ENCODE data around the gene FRAS1.

FRAS1 gene

DNA sequence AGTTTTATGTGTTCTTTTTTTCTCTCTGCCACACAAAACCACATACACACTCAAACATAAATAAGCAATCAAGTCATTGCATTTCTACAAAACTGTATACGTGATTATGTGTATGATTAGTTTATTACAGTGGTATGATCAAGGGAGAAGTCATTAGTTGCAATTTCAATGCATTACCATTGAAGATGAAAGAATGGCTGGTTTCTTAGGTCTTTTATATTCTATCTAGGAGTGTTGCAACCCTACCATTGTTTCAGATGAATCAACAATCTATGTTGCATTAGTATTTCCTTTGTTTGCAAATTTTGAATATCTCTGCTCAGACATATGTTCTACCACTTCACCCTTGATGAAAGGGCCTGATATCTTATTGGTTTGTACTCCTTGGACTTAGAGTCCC is 501.3 kb downstream of the FRAS1 start:
- no peak overlapping the region for H2AFZ ChIP-seq (ENCODE audit: low read depth, low read length)
- H3K4me3 ChIP-seq (ENCODE audit: low read length), result no peak overlapping the region
- H3K9me3 ChIP-seq (ENCODE audit: low read length), result no peaks in the 10 kb centered on the region
- H3K4me1 ChIP-seq (ENCODE audit: insufficient read depth, low read length), result no peaks in the 10 kb centered on the region
- no peaks in the 10 kb centered on the region for H3K27me3 ChIP-seq (ENCODE audit: insufficient read depth, low read length)
- no peaks in the 10 kb centered on the region for H3K36me3 ChIP-seq (ENCODE audit: insufficient read depth, low read length)

DNA sequence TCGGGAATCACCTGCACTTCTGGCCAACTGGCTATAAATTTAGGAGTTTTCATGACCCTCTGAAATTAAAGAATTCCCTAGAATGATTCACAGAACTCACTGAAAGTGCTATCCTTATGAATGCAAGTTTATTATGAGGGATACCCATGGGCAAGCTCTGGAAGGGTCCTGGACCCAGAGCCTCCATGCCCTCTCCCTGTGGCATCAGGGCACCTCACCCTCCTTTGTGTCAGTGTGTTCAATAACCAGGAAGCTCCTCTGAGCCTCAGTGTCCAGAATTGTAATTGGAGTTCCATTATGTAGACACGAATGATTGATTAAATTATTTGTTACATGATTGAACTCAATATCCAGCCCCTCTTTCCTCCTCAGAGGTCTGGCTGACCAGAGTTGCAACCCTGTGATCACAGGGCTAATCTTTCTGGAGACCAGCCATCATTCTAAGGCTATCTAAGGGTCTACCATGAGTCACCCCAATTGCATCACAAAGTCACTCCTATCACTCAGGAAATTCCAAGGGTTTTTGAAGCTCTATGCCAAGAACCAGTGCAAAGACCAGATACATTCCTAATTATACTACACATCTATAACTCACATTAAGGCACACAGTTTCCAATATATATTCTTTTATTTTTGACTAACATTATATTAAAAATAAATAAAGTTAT is 503.3 kb downstream of the FRAS1 start:
- H2AFZ ChIP-seq (ENCODE audit: low read depth, low read length), result no peak overlapping the region
- H3K36me3 ChIP-seq (ENCODE audit: insufficient read depth, low read length), result no peaks in the 10 kb centered on the region
- H3K27me3 ChIP-seq (ENCODE audit: insufficient read depth, low read length), result no peaks in the 10 kb centered on the region
- H3K4me1 ChIP-seq (ENCODE audit: insufficient read depth, low read length), result no peaks in the 10 kb centered on the region
- no peaks in the 10 kb centered on the region for H3K9me3 ChIP-seq (ENCODE audit: low read length)
- no peak overlapping the region for H3K4me3 ChIP-seq (ENCODE audit: low read length)

DNA sequence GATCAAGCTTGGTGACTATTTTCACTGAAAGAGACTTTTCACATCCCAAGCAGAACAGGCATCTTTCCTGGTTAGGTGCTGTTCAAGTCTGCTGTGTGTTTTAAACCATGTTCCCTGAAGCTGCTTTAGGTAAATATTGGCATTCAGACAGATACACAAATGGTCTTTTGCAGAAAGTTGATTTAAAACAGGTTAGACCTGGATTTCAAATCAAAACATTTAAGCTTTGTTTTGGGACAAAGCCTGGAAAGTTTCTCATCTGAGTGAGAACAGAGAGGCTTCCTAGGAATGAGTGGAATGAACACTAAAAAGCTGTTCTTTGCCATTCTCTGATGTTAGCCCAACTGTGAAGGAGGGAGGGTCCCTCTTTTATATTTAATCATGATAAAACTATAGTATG is 504.6 kb downstream of the FRAS1 start:
- no peak overlapping the region for H3K4me3 ChIP-seq (ENCODE audit: low read length)
- H3K36me3 ChIP-seq (ENCODE audit: insufficient read depth, low read length), result no peaks in the 10 kb centered on the region
- no peak overlapping the region for H2AFZ ChIP-seq (ENCODE audit: low read depth, low read length)
- H3K4me1 ChIP-seq (ENCODE audit: insufficient read depth, low read length), result peaks cover 9% of the 10 kb centered on the region
- H3K9me3 ChIP-seq (ENCODE audit: low read length), result no peaks in the 10 kb centered on the region
- no peaks in the 10 kb centered on the region for H3K27me3 ChIP-seq (ENCODE audit: insufficient read depth, low read length)

DNA sequence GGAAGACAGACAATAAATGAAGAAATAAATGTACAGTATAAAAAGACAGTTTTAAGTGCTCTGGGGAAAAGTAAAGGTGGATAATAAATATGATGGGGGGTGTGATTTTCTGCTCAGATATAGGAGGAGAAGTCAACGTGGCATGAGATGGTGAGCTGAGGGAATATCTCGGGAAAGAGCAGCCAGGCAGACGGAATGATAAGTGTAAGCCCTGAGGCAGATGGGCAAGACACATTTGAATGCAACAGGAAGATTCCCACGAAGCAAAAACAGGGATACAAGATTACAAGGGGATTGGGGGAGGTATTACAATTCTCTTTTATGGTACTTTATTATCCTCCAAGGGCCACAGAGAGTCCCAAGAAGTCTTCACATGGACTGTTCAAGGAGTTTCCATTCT is 505.6 kb downstream of the FRAS1 start:
- H3K36me3 ChIP-seq (ENCODE audit: insufficient read depth, low read length), result no peaks in the 10 kb centered on the region
- no peak overlapping the region for H2AFZ ChIP-seq (ENCODE audit: low read depth, low read length)
- H3K27me3 ChIP-seq (ENCODE audit: insufficient read depth, low read length), result no peaks in the 10 kb centered on the region
- peaks cover 11% of the 10 kb centered on the region for H3K4me1 ChIP-seq (ENCODE audit: insufficient read depth, low read length)
- H3K4me3 ChIP-seq (ENCODE audit: low read length), result no peak overlapping the region
- H3K9me3 ChIP-seq (ENCODE audit: low read length), result no peaks in the 10 kb centered on the region

DNA sequence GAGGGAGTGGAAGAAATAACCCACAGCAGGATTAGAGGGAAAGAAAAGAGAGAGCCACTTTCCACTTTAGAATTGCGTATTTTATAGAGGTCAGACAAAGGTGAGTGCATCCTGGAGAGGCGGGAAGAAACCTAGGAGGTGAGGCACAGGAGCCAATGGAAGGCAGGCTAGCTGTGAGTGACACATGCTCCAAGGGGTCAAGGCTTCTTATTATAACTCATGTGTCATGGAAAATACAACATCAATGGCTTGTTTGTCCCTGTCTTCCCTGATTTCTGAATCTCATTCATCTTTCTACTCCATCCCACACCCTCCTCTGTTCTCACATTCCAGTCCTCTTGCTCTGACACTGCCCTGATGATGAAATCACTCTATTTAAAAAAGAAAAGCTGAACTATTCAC is 508.8 kb downstream of the FRAS1 start:
- H3K36me3 ChIP-seq (ENCODE audit: insufficient read depth, low read length), result no peaks in the 10 kb centered on the region
- no peaks in the 10 kb centered on the region for H3K27me3 ChIP-seq (ENCODE audit: insufficient read depth, low read length)
- H3K9me3 ChIP-seq (ENCODE audit: low read length), result no peaks in the 10 kb centered on the region
- no peak overlapping the region for H3K4me3 ChIP-seq (ENCODE audit: low read length)
- H2AFZ ChIP-seq (ENCODE audit: low read depth, low read length), result no peak overlapping the region
- H3K4me1 ChIP-seq (ENCODE audit: insufficient read depth, low read length), result peaks cover 11% of the 10 kb centered on the region

DNA sequence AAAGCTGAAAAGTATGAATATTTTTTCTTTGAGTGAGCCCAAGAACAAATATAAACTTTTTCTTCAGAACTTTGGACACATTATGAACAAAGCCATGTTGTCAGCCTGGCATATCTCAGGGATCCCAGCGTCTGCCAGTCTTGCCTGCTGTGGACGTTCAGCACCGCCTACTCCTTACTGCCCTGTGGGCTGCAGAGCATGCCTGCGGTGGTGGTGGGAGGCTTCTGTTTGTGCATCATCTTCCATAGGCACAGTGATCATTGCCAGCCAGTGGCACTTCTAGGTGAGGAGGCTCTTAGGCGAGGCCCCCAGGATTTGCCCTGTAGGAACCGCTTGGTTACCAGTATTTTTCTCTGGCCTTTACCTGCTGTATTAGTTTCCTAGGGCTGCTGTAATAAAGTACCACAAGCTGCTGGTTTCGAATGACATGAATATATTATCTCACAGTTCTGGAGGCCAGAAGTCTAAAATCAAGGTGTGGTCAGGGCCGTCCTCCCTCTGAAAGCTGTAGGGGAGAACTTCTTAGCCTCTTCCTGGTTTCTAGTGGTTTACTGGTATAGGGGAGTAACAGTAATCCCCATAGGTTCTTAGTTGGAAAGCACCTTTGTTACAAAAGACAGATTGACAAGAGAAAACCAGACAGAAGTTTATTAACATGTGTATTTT is 509.8 kb downstream of the FRAS1 start:
- H3K27me3 ChIP-seq (ENCODE audit: insufficient read depth, low read length), result no peaks in the 10 kb centered on the region
- H3K4me1 ChIP-seq (ENCODE audit: insufficient read depth, low read length), result peaks cover 11% of the 10 kb centered on the region
- H2AFZ ChIP-seq (ENCODE audit: low read depth, low read length), result no peak overlapping the region
- no peaks in the 10 kb centered on the region for H3K36me3 ChIP-seq (ENCODE audit: insufficient read depth, low read length)
- H3K9me3 ChIP-seq (ENCODE audit: low read length), result no peaks in the 10 kb centered on the region
- no peak overlapping the region for H3K4me3 ChIP-seq (ENCODE audit: low read length)

DNA sequence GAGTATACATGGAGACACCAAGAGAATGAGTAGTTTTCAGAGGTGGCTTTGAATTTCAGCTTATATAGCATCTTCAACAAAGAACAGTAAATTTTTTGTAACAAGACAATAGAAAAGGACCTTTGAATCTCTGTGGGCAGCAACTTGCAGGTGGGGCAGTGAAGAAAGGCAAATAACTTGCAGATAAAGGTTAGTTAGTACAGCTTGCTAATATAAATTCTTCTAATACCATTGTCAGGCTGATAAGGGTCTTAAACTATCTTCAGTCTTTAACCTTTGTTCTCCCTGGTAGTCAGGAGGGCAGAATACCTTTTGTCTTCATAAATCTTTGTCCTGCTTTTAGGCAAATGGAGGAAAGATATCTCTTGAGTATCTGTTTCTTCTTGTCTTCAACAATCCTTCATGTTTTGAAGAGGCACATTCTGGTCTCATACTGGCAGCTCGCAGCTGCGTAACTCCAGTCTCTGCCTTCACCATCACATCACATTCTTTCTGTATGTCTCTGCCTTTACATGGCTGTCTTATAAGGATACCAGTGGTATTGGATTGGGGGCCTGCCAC is 510.5 kb downstream of the FRAS1 start:
- no peak overlapping the region for H2AFZ ChIP-seq (ENCODE audit: low read depth, low read length)
- no peaks in the 10 kb centered on the region for H3K9me3 ChIP-seq (ENCODE audit: low read length)
- no peaks in the 10 kb centered on the region for H3K27me3 ChIP-seq (ENCODE audit: insufficient read depth, low read length)
- peaks cover 11% of the 10 kb centered on the region for H3K4me1 ChIP-seq (ENCODE audit: insufficient read depth, low read length)
- no peak overlapping the region for H3K4me3 ChIP-seq (ENCODE audit: low read length)
- no peaks in the 10 kb centered on the region for H3K36me3 ChIP-seq (ENCODE audit: insufficient read depth, low read length)

DNA sequence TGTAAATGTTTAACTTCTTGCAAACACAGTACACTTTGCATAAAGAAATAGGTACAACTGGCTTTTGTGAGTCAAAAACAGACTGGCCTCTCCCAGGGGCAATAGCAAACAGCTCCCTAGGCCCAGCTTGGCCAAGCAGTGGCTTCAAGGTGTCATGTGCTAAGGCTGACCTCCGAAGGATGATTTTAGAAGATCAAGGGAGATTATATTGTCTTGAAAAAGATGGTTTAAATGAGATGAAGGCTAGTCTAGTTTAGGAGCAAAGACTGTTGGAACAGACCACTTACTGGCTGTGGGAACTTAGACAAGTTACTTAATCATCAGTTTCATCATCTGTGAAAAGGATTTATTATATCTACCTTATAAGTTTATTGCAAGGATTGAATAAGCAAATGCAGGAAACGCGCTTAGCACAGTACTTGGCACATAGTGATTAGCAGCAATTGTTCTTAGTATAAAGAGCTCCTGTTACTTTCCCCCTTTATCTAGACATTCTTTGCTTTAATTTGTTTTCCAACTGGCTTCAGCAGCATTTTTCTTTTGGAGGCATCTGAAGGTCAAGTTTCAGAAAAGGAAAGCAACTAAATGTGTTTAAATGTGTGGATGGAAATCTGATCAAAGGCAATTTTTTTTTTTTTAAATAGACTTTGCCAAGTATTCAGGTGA is 511.6 kb downstream of the FRAS1 start:
- no peaks in the 10 kb centered on the region for H3K27me3 ChIP-seq (ENCODE audit: insufficient read depth, low read length)
- no peaks in the 10 kb centered on the region for H3K9me3 ChIP-seq (ENCODE audit: low read length)
- no peak overlapping the region for H3K4me3 ChIP-seq (ENCODE audit: low read length)
- no peaks in the 10 kb centered on the region for H3K36me3 ChIP-seq (ENCODE audit: insufficient read depth, low read length)
- H3K4me1 ChIP-seq (ENCODE audit: insufficient read depth, low read length), result peaks cover 11% of the 10 kb centered on the region
- H2AFZ ChIP-seq (ENCODE audit: low read depth, low read length), result no peak overlapping the region

DNA sequence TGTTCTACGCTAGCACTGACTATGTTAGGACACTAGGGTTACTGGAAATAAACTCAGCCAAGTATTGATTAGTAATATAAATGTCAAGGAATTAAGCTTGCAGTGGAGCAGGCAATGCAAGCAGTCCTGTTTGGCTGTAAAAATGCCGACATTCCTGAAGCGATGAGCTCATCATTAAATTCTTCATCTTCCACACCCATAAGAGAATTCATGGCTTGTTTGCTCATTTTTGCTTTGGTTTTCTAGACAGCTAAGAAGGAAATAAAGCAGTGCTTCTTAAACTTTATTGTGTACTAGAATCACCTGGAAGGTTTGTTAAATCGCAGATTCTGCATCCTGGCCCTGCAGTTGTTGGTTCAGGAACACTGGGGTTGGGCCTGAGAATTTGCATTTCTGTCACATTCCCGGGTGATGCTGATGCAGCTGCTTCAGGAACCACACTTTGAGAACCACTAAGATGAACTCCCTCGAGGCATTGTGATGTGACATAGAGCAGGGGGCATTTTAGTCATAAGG is 512.2 kb downstream of the FRAS1 start:
- Histone ChIP-seq H3K27me3 (ENCODE audit: insufficient read depth, low read length) (no peaks in the 10 kb centered on the region), H3K9me3 (ENCODE audit: low read length) (no peaks in the 10 kb centered on the region), H2AFZ (ENCODE audit: low read depth, low read length) (no peak overlapping the region), H3K4me3 (ENCODE audit: low read length) (no peak overlapping the region), H3K4me1 (ENCODE audit: insufficient read depth, low read length) (peaks cover 11% of the 10 kb centered on the region), H3K36me3 (ENCODE audit: insufficient read depth, low read length) (no peaks in the 10 kb centered on the region)

DNA sequence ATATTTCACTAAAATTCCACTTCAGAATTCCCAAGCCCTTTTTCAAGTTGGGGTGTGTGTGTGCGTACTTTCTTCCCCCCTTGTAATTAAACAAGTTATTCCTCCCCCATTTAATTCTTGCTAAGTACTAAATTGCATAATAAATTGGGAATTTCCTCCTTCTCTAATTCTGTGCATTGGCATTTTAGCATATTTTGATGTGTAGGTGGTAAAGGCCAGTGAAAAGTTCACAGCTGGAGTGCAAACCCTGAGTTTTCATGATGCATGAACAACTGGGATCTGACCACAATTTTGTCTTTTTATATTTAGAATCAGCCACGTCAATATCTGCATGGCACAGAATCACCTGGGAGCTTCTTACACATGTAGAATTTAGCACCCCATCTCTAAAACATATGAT is 513.0 kb downstream of the FRAS1 start:
- Histone ChIP-seq H3K9me3 (ENCODE audit: low read length) (no peaks in the 10 kb centered on the region), H3K27me3 (ENCODE audit: insufficient read depth, low read length) (no peaks in the 10 kb centered on the region), H3K4me3 (ENCODE audit: low read length) (no peak overlapping the region), H3K36me3 (ENCODE audit: insufficient read depth, low read length) (no peaks in the 10 kb centered on the region), H3K4me1 (ENCODE audit: insufficient read depth, low read length) (peaks cover 11% of the 10 kb centered on the region), H2AFZ (ENCODE audit: low read depth, low read length) (no peak overlapping the region)

DNA sequence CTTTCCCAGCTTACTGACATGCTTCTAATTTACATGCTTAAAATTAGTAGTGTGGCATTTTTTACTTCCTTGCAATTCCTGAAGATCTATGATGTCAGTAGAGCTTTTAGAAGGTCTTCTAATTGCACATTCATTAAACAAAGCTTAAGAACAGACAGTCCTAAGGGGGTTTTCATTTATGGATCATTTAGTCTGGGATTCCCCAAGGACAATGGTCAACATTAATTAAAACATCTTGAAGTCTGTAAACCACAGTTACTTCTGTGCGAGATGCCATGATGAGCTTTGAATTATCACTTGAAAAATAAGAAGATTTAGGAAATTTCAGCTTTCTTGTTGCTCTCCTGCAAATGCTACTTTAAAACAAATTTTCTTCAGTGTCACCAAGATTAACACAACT is 514.7 kb downstream of the FRAS1 start:
- no peaks in the 10 kb centered on the region for H3K36me3 ChIP-seq (ENCODE audit: insufficient read depth, low read length)
- peaks cover 2% of the 10 kb centered on the region for H3K4me1 ChIP-seq (ENCODE audit: insufficient read depth, low read length)
- no peak overlapping the region for H2AFZ ChIP-seq (ENCODE audit: low read depth, low read length)
- no peaks in the 10 kb centered on the region for H3K27me3 ChIP-seq (ENCODE audit: insufficient read depth, low read length)
- H3K9me3 ChIP-seq (ENCODE audit: low read length), result no peaks in the 10 kb centered on the region
- no peak overlapping the region for H3K4me3 ChIP-seq (ENCODE audit: low read length)

DNA sequence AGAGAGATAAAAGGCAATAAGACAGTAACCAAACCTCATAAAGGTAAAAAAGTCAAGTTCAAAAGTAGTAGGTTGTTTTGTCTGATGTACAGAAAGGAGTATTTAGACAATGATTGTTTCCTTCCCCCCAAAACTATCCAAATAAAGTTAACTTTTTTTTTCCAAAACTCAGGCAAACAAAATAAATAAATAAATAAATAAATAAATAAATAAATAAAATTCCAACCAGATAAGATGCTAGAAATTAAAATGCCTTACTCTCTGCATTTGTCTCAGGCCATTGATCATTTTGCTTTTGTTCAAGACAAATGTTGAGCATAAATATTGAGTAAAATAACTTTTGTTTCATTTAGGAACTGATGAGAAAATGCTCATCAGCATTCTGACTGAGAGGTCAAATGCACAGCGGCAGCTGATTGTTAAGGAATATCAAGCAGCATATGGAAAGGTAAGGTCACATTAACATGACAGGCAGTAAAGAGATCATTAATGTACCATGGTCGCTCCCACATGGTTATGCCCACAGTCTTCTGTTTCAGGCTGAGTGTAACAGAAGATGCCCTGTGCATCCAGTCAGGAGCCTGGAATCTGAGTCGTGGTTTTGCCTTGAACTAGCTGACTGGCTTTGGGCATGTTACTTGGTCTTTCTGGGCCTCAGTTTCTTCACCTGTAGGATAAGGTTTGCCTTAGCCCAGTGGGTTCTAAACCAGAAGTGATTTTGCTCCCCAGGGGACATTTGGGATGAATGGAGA is 521.7 kb downstream of the FRAS1 start:
- H3K36me3 ChIP-seq (ENCODE audit: insufficient read depth, low read length), result no peaks in the 10 kb centered on the region

DNA sequence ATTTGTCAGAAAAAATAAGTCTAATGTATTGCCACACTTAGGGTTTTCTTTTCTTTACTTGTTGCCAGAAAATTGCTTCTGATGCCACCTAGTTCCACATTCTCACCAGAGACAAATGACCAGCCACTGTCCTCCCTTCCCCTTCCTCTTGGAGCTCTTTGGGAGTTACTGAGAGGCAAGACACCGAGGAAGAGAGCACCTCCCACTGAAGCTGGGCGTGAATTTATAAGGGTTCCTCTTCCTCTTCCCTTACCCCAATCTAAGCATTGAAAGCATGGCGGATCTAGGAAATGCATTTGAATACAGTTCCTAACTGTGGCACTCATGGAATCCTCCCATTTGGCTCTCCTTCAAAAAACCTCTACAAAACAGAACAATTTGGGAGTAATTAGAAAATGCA is 524.5 kb downstream of the FRAS1 start:
- H2AFZ ChIP-seq (ENCODE audit: low read depth, low read length), result no peak overlapping the region
- H3K36me3 ChIP-seq (ENCODE audit: insufficient read depth, low read length), result no peaks in the 10 kb centered on the region
- no peaks in the 10 kb centered on the region for H3K9me3 ChIP-seq (ENCODE audit: low read length)
- H3K4me3 ChIP-seq (ENCODE audit: low read length), result no peak overlapping the region
- no peaks in the 10 kb centered on the region for H3K4me1 ChIP-seq (ENCODE audit: insufficient read depth, low read length)
- H3K27me3 ChIP-seq (ENCODE audit: insufficient read depth, low read length), result no peaks in the 10 kb centered on the region

More for the DNA sequence above, 521.7 kb downstream of the FRAS1 start:
- no peaks in the 10 kb centered on the region for H3K27me3 ChIP-seq (ENCODE audit: insufficient read depth, low read length)
- H3K9me3 ChIP-seq (ENCODE audit: low read length), result no peaks in the 10 kb centered on the region
- no peaks in the 10 kb centered on the region for H3K4me1 ChIP-seq (ENCODE audit: insufficient read depth, low read length)
- H3K4me3 ChIP-seq (ENCODE audit: low read length), result no peak overlapping the region
- no peak overlapping the region for H2AFZ ChIP-seq (ENCODE audit: low read depth, low read length)

Data from neuron (in vitro differentiated cells).